Right renal cortex interstitium (tissue), 3 donors: ENCODE data around the gene ELL. TPM values are rescaled to one million over a fixed set of nuclear protein-coding genes. Genes with fewer than 3 reads are reported as not detected.

ENCODE experiments used
- DNase-seq, 3 donors: peaks; one replicate each; pipeline ENCODE4 v3.0.0-alpha.2; 2013; ENCODE audit warnings: low read depth in 3 of 3, low spot score in 2 of 3
- polyA plus RNA-seq, 3 donors: library from polyadenylated mRNA; unstranded; fragments of 120-200 nt; gene quantifications; one replicate each; pipeline ENCODE4 v1.2.1, GENCODE V29; 2013; ENCODE audit not compliant: insufficient read length in 3 of 3

The ELL gene
- polyA plus RNA-seq, 3 donors, result 8.4 to 8.6 (median 8.4) TPM

DNA sequence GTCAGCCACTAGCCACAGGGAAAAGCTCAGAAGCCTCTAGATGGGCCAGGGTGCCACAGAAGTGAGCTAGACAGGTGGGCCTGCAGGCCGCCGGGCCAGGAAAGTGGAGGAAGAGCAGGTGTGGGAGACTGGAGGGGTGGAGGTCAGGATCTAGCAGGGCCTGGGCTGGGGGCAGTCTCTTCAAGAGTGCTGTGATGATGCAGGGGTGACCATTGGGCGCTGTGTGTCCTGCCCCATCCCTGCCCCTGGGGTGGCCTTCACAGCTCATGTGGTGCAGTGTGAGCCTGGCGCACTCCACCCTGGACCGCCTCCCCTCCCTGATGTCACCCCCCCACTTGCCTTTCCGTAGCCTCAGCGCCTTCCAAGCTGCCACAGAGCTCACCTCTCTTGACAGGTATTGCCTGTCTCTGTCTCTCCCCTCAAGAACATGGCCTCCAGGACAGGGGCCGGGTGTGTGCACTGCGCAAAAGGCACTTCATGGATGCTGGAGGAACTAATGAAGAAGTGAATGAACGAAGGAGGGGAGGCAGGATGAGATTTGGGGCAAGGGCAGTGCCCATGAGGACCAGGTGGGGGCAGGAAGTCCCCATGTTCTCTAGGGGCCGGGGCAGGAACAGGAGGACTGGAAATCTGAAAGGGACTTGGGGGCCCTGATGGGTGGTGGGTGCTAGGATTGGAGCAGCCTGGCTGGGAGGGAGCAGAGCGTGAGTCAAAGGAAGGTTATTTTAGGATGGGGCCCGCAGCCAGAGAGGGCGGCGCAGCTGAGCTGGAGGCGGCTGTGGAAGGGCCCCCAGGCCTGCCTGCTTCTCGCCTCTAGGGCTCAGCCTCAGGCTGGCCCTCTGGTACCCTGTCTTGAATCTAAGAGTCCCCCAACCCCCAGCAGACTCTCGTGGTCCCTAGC lies 96.1 kb downstream of the ELL start:
- no peak for DNase-seq

DNA sequence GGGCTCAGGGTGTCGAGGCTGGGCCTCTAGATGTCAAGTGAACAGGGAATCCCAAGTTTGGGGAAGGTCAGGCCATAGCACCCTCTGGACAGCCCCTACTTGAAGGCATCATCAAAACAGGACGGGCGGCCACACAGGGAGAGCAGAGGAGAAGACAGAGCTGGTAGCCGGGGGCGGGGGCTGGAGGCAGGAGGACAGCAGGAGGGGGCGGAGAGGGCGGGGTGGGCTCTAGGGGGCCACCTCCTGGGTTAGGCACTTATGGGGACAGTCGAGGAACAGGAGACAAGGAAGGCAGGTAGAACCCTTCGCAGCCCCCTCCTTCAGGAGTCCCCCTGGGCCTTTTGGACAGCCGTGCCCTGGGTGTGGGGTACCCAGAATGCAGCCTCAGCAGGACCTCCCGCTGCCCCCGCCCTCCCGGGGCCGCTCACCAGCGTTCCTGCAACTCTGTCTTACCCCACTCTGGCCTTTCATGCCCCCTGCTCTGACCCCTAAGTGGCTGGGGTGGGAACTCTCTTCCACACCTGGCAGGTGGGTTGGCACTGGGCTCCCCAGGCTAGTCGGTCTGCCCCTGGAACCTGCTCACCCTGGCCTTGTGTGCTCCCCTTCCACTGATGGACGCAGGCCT lies 96.9 kb downstream of the ELL start:
- no peak for DNase-seq

DNA sequence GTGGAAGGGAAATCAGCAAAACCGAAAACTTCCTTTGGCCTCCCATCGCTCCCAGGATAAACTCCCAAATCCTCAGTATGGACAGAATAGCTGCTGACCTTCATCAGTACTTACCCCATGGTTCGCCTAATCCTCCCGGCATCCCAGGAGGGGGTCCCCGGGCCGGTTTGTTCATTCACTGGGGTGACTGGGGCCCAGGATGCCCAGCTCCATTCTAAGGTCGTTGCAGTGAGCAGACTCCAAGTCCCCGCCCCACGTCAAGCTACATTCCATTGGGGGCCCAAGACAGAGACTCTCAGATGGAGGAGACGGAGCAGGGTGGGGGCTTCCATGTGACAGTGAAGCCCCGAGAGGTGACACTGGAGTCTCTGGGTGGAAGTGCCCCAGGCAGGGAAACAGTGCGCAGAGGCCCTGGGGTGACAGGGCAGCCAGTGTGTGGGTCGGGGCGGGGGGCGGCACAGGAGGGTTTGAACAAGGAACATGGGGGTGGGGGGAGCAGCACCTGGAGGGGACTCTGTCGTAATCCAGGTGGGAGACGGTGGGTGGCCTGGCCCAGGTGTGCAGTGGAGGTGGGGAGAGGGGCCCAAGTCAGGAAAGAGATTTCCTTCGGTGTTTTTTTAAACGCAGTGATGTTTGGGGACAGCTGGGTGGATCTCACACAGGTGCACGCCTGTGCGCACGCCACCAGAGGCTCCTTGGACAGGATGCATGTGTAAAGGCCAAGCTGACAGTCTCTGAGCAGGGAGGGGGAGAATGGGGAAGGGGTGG lies 97.6 kb downstream of the ELL start:
- no peak for DNase-seq

DNA sequence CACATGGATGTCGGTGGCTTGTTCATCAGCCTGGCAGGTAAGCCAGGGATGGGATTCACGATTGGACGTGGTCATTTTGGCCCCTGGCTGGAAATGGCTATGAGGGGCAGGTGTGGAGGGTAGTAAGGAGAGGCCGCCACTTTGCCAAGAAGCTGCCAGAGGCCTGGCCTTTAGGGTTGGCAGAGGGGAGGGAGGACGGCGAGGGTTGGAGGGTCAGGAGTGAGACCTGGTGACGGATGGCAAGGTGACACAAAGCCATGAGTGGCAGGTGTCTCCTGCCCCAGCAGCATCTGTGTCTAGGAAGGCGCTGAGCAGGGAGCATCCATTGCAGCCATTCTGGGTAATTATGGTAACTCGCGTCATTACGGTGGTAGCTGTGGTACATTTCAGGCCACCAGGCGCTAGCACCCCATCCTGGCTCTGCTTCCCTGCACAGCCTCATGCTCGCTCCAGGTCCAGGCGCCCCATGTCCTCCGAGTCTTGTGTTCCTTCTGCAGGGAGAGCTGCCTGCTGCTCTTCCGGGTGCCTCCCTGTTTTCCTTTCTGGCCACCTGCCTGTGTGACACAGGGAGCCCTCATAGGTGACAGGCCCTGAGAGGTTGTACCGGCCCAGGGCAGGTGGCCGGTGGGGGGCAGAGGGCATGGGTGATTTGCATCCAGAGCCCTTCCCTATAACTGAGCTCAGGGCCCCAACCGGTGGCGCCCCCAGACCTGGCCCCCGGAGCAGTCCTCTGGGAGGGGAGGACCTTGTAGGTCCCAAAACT lies 98.4 kb downstream of the ELL start:
- DNase-seq, result no peak

DNA sequence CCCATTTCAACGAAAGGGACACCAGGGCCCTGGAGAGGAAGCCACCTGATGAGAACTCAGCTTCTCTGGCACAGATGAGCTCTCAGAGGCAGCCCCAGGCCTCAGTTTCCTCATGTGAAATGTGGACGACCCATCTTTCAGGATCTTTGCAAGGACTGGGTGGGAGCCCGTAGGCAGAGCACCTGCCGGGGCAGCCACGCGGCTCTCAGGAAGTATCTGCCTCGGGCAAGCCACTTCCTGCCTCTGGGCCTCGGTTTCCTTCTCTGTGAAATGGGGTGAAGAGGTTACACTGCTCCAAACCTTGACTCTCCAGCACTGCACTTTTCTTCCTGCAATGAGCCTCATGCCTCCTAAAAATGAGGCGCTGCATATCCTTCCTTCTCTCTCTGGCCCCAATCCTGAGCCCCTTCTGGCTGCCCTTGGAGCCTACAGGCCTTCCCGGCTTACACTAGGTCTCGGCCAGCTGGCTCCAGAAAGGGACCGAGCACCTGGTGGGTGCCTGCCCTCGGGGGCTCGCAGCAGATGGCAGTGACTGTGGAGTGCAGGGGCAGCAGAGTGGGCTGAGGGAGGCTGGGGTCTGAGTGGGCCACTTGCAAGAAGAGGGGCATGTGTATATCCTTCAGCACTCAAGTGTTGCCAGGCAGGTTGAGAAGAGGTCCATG lies 99.2 kb downstream of the ELL start:
- DNase-seq, result no peak

DNA sequence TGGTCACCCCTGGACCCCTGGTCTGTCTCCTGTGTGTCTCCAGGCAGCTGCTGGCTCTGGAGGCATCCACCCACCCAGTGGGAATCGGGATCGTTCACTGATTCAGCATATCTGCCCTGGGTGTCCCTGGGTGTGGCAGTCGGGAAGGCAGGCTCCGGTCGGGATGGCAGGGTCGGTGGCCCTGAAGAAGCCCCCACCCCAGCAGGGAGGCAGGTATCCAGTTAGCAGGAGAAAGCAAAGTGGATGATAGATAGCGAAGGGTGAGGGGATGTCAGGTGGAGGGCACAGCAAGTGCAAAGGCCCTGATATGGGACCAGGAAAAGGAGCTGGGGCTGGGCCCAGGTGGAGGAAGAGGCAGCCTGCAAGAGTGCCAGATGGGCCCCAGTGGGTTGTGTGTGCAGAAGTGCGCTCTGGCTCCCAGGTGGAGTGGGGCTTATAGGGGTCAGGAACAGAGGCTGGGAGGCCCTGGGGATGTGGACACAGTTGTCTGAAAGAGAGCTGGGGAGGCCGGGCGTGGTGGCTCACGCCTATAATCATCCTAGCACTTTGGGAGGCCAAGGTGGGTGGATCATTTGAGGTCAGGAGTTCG lies 100.4 kb downstream of the ELL start:
- DNase-seq, result no peak

DNA sequence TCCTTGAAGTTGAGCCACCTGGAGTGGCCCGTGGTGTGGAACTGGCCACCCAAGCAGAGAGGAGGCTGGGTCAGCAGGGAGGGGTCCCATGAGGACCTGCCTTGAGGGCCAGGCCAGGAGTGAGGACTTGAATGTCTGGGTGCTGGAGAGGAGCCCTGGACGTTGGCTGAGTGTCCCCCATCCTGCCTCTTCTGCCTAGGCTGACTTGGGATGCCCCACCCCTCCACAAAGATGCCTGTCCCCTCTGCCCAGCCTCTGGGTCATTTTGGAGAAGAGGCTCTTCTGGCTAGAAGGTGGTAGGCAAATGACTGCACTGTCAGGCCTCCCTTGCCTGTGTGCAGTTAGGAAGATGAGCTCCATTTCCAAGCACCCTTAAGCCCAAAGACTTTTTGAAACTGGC lies 100.9 kb downstream of the ELL start:
- DNase-seq, result no peak

DNA sequence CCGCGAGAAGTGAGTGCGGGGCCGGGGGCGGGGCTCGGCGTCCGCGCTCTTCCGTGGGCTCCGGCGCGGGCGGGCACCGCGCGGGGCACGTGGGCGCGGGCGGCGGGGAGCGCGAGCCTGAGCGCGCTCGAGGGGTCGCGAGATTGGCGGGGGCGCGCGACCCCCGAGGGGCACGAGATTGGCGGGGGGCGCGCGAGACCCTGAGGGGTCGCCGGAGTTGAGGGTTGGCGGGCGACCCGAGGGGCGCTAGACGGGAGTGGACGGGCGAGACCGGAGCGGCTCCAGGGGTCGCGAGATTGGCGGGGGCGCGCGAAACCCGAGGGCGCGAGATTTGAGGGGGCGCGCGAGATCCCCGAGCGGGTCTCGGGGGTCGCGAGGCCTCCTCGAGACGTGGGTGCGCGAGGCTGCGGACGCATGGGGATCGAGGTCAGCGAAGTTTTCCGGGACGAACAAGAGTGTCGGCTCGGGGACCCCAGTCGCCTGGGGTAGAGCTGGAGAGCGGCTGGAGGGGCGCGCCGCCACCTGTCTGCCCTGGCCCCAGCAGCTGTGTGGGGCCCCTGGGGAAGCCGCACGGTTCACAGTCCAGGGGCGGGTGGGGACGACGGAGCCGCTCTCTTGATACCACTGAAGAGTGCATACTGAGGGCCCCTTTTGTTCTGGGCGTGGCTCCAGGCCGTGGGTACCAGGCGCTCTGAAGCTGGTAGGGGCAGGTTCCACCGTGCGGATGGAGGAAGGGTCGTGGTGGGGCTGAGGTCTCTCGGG lies 102.0 kb downstream of the ELL start:
- no peak for DNase-seq

DNA sequence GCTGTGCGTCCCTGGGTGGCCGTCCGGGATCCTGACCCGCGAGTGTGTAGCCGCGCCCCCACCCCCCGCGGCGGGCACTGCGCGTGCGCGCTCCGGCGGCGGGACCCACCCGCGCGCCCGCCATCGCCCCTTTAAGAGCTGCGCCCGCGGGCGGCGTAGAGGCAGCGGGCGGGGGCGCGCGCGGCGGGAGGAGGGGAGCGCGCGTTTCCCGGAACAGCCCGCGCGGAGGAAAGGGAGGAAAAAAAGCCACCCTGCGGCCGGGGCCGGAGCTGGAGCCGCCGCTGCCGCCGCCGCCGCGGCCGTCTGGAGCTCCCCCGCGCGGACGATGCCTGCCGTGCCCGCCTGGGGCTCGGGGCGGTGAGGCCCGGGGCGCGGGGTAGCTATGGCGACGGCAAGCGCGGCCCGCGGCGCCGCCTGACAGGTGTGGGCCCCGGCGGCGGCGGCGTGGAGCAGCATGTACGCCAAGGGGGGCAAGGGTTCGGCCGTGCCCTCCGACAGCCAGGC lies 102.6 kb downstream of the ELL start, which contains the start of gene SSBP4:
SSBP4 (plus strand) TSS at position 204 of the 504 bp plus-strand sequence; CDS start at position 455, 251 bp downstream.
- DNase-seq, result no peak

DNA sequence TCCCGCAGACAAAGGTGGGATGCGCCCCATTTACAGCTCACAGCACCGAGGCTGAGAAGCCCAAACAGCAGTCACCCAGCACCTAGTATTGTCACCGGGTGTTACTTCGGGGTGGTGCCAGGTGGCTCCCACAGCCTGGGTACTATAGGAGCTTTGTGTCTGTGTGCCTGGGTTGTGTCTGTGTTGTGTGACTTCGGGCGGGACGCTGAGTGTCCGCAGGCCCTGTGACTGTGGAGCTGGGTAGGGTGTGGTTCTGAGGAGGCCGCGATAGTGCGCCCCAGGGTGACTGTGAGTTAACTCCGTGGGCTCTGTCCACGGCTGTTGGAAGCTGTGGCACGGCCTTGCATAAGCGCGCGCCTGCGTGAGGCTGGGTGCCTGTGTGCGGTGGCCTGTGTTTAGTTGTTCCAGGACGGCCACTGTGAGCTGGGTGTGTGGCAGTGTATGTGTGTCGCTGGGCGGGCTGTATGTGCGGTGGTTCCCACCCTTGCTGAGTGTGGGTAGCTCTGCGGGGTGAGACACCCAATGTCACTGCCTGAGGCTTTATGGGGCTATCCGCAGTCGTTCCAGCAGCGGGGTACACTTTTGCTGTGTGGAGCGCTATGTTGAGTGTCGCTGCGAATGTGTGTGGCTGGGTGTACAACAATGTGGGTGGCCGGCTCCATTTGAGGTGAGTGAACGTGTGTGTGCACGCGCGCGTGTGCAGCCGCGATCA lies 103.2 kb downstream of the ELL start:
- no peak for DNase-seq

DNA sequence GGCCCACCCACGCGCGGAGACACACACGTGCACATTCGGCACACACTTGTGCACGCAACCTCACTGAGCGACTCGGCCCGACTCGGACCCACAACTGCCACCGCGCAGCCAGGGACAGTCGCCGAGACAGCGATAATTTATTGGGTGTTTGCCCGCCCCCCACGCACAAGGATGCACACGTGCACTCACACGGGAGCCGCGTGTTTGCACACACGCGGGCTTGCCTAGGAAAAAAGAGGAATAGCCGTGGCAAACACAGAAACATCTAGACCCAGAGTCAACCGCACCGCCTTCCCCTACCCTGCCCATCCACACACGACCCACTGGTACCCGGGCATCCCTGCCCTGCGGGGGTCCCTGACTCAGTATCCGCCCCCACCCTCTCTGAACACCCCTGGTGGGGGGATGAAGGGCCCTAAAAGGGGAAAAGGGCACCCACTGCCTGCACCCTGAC lies 103.8 kb downstream of the ELL start:
- DNase-seq, result no peak

DNA sequence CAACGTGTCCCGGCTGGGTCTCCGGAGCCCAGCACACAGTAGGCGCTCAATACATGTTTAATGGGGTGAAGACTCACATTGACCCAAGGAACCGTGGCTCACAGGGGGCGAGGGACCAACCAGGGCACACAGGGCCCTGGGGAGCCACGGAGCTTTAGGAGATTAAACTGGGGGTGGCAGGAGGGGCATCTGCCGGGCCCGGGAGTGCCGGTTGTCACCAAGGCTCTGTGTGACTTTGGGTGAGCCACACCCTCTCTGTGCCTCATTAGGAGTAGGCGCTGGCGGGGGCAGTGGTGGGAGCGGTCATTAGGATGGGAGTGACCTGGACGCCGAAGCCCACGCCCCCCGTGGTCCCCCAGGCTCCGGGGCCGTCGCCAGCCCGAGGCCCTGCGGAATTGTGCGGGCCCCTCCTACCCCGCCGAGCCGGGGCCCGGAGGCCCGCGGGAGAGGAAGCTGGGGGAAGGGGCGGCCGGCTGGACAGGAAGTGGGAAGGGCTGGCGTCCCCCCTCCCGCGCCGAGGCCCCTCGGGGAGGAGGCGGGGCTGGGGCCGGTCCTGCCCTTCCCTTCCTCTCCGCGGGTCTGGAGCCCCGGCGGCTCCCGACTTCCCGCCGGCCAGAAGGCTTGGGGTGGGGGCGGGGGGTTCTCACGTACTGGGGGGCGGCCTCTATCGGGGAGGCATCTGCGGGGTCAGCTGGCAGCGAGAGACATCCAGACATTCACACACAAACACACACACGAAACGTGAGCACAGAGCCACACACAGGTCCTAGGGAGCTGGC lies 104.4 kb downstream of the ELL start:
- DNase-seq, result no peak

DNA sequence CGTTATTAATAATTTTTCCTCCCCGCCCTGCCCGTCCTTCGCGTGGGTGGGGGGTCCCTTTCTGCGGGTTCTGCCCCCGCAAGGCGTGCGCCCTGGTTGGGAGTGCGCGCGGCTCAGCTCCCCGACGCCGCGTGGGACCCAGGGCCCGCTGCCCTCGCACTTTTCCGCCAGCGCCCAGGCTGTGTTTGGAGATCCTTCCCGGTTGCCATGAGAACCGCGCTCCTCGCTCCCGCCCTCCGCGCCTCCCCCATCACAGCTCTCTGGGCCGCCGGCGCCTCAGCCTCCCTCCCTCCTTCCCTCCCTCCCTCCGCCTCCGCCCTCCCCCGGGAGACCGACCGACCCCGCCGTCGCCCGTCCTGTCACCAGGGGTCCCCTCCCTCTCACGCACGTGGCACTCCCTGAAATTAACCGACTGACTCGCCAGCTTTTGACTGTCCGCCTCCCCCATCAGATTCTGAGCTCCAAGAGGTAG lies 105.1 kb downstream of the ELL start:
- DNase-seq, result peak in 1 of 3 donors; percentile 84

DNA sequence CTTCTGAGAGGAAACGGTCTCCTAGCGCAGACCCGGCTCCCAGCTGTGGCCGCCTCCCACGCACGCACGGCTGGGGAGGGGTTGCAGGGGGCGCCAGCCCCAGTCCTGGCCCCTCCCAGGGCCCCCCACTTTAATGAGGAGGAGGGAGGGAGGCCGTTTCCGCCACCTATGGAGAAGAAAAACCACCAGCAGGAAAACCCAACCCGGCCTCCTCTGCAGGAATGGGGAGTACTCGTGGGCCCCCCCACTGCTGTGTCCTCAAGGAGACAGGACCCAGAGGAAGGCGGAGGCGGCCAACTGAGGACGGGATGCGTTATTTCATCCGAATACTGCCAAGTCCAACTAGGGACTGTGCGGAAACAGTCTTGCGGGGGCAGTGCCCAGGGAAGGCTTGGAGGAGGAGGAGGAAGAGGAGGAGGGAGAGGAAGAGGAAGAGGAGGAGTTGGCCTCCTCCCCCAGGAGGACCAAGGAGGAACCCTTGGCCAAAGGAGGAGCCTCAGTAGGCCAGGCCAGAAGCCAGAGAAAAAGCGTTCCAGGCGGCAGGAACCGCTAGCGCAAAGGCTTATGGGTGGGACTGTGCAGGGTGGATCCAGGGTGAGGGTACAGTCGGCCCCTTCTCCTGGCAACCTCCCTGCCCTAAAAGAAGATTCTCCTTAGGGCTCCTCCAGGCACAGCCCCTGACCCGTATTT lies 106.5 kb downstream of the ELL start:
- peak in 1 of 3 donors; percentile 78 for DNase-seq

DNA sequence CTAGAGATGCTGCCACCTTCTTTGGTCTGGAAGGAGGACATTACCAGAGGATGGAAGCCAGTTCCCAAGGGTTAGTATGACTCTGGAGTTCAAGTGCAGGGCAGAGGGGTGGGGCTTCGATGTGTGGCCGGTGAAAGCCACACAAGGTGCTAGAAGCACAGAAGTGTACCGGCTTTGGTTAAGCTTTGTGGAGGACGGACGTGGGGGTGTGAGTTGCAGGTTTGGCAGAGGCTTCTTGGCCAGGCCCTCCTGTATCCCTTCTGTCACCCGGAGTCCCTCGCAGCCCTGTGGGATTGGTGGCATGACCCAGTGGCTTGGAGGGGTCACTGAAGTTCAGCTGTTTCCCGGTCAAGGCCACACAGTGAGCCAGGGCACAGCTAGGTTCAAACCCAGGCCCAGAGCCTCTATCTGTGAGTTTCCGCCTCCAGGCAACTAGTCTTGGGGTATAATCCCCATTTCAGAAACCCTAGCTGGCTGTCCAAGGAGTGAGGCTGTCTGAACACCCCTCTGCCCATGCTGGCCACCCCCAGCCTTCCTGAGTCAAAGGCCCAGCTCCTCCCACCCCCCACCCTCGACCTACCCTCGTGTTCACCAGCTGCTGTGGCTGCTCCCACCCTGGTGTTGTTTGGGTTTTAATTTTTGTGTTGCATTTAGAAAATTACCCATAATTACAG lies 107.2 kb downstream of the ELL start:
- no peak for DNase-seq
